Ascending aorta (tissue), 2 donors: ENCODE measurements around the gene TMEM8B. TPM values are rescaled to one million over a fixed set of nuclear protein-coding genes. Genes with fewer than 3 reads are reported as not detected.

Source experiments
- DNase-seq, 2 donors: peaks; one replicate each; pipeline ENCODE4 v3.0.0-alpha.2; 2019; ENCODE audit warnings: low spot score in 2 of 2
- H3K27ac ChIP-seq, 2 donors: fragments of 200-600 bp; sonication (generic); one replicate each; pipeline ENCODE4 v1.5.1; 2016 to 2017; ENCODE audit warnings: mild to moderate bottlenecking in 1 of 2
- H3K27me3 ChIP-seq: fragments of 200-600 bp; sonication (generic); one replicate; pipeline ENCODE4 v1.5.1; 2017
- H3K36me3 ChIP-seq, 2 donors: fragments of 200-600 bp; sonication (generic); one replicate each; pipeline ENCODE4 v1.5.1; 2016
- H3K4me1 ChIP-seq, 2 donors: fragments of 200-600 bp; sonication (generic); one replicate each; pipeline ENCODE4 v1.5.1; 2016 to 2017; ENCODE audit warnings: mild to moderate bottlenecking in 1 of 2
- H3K4me3 ChIP-seq, 2 donors: fragments of 200-600 bp; sonication (generic); one replicate each; pipeline ENCODE4 v1.5.1; 2016 to 2017; ENCODE audit warnings: mild to moderate bottlenecking in 1 of 2
- H3K9me3 ChIP-seq, 2 donors: fragments of 200-600 bp; sonication (generic); one replicate each; pipeline ENCODE4 v1.5.1; 2016
- CTCF ChIP-seq, 3 experiments: fragments of 200-600 bp in 2 of 3; fragments of 450-650 bp in 1 of 3; sonication (generic) in 2 of 3; IDR thresholded peaks; one replicate each; pipeline ENCODE4 v1.5.1; 2016 to 2019; ENCODE audit warnings: antibody characterized with exemption in 3 of 3, mild to moderate bottlenecking in 1 of 3, moderate library complexity in 1 of 3
- intact Hi-C: fragments of 100-400 bp; cut with DNase I; formaldehyde crosslinking; loops from one replicate; pipeline ENCODE4 v1.15.1; 2023
- total RNA-seq: library from RNA; depleted of rRNA; stranded (reverse); fragments of >200 nt; gene quantifications from one replicate; pipeline ENCODE4 v1.1.0, GENCODE V29; 2016

The TMEM8B gene
- total RNA-seq, 1 donor from 2014 or later = 37.3 TPM

- peak; percentile 76 to 90 (median 83) for TF ChIP-seq CTCF (IDR thresholded peaks at IDR 0.05)
- intact Hi-C loops = loop anchor here (1.0 to 5.0 kb wide), 4 partner anchors 37 to 157 kb away; partner anchors contain the start of genes CREB3 and TLN1
- DNase-seq = peak in 1 of 2 donors; percentile 88
These were observed 38.4 kb upstream of the TMEM8B start for GRCh38 chr9:35790385-35791296.

DNA sequence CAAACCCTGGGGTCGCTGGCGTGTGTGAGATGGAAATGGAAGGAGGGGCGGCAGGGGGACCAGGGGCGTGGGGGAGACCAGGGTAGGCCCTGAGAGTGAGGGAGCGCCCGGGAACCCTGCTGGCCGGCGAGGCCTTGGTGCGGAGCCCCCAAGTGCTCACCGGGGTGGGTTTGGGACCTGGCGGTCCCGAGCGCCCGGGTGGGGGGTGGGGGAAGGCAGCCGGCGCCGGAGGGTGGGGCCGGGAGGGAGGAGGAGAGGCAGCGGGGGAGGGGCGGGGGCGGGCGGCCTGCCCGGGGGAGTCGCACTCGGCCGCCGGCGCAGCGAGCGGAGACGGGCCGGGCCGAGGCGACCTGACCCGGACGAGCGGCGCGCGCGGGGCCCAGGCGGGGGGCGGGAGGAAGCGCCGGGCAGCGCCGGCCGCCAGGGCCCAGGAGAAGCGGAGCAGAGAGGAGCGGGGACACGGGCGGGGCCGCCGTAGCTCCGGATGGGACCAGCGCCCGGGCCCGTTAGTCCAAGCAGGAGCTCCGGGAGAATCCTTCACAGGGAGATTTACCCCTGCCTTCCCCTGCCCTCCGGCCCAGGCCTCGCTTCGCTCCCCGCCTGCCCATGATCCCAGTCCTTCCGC, 37.6 kb upstream of the TMEM8B start, which contains the start of gene NPR2:
Gene NPR2 (plus strand): TSS at position 295 of the 625 bp plus-strand sequence. CDS start 818 bp downstream, outside the sequence.
- no peaks in the 10 kb centered on the region for H3K9me3 ChIP-seq
- H3K27me3 ChIP-seq = no peaks in the 10 kb centered on the region
- intact Hi-C loops = loop anchor here (1.0 to 5.0 kb wide), 3 partner anchors 36 to 156 kb away; partner anchors contain the start of genes CREB3 and TLN1
- H3K36me3 ChIP-seq = no peaks in the 10 kb centered on the region
- H3K4me3 ChIP-seq = peak within 1 kb of the TSS; percentile 64 to 87
- TF ChIP-seq CTCF (IDR thresholded peaks at IDR 0.05) = no peak
- peak within 1 kb of the TSS; percentile 81 to 87 for H3K27ac ChIP-seq
- DNase-seq = no peak
- peaks cover 5 to 28% of the 10 kb centered on the region in 2 donors for H3K4me1 ChIP-seq

More at GRCh38 chr9:35790385-35791296, 38.4 kb upstream of the TMEM8B start:
- H3K4me3 ChIP-seq = peak overlapping the region; percentile 64 to 87
- H3K36me3 ChIP-seq = peaks cover 0 to 2% of the 10 kb centered on the region in 2 donors
- peaks cover 5 to 28% of the 10 kb centered on the region in 2 donors for H3K4me1 ChIP-seq
- peak overlapping the region; percentile 81 to 87 for H3K27ac ChIP-seq
- no peaks in the 10 kb centered on the region for H3K27me3 ChIP-seq
- H3K9me3 ChIP-seq = no peaks in the 10 kb centered on the region

DNA sequence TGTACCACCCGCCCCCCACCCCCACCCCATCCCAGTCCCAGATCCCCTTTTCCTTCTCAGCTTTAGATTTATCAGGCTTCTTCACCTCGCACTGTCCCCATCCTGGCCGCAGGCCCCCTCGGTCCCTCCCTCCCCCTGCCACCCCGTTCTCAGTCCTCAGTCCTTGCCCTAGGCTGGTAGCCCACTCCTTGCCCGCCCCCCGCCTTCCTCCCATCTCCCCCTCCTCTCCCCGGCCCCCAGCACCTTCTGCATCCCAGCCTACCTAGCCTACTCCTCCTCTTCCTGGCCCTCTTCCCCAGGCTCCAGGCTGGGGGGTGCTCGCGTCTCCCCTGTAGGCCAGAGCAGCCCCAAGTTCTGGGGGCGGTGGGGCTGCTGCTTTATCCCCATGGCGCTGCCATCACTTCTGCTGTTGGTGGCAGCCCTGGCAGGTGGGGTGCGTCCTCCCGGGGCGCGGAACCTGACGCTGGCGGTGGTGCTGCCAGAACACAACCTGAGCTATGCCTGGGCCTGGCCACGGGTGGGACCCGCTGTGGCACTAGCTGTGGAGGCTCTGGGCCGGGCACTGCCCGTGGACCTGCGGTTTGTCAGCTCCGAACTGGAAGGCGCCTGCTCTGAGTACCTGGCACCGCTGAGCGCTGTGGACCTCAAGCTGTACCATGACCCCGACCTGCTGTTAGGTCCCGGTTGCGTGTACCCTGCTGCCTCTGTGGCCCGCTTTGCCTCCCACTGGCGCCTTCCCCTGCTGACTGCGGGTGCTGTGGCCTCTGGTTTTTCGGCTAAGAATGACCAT, 36.8 kb upstream of the TMEM8B start:
- TF ChIP-seq CTCF (IDR thresholded peaks at IDR 0.05) = no peak
- H3K27ac ChIP-seq = peak overlapping the region; percentile 81 to 87
- H3K9me3 ChIP-seq = no peaks in the 10 kb centered on the region
- DNase-seq = no peak
- peaks cover 5 to 28% of the 10 kb centered on the region in 2 donors for H3K4me1 ChIP-seq
- H3K4me3 ChIP-seq = peak overlapping the region; percentile 64 to 87
- no peaks in the 10 kb centered on the region for H3K27me3 ChIP-seq
- no peaks in the 10 kb centered on the region for H3K36me3 ChIP-seq
- intact Hi-C loops = loop anchor here (5.0 kb wide), 1 partner anchor 155 kb away; no protein-coding TSS in a partner anchor

DNA sequence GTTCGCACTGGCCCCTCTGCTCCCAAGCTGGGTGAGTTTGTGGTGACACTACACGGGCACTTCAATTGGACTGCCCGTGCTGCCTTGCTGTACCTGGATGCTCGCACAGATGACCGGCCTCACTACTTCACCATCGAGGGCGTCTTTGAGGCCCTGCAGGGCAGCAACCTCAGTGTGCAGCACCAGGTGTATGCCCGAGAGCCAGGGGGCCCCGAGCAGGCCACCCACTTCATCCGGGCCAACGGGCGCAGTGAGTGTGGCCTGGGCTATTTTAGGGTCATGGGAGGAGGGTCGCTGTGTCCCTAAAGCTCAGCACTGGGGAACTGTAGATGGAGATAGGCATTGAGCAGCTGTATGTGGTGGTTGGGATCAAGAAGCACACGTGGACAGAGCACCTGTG, 36.2 kb upstream of the TMEM8B start:
- peak overlapping the region; percentile 64 to 87 for H3K4me3 ChIP-seq
- intact Hi-C loops = loop anchor here (1.0 to 5.0 kb wide), 2 partner anchors 19 to 154 kb away; partner anchors contain the start of gene SPAG8

More for the DNA sequence above, 36.2 kb upstream of the TMEM8B start:
- Histone ChIP-seq H3K27me3 (no peaks in the 10 kb centered on the region), H3K4me1 (peaks cover 5 to 32% of the 10 kb centered on the region in 2 donors), H3K9me3 (no peaks in the 10 kb centered on the region), H3K36me3 (no peaks in the 10 kb centered on the region), H3K27ac (peak overlapping the region; percentile 81 to 87)
- no peak for DNase-seq
- no peak for TF ChIP-seq CTCF (IDR thresholded peaks at IDR 0.05)
